ENCODE data around the gene NRCAM. TPM values are rescaled to one million over a fixed set of nuclear protein-coding genes. Genes with fewer than 3 reads are reported as not detected.

Gene NRCAM
- total RNA-seq, 1 donor from 2014 or later, result 1.1 TPM

GRCh38 chr7:108227366-108227765 is 228.9 kb downstream of the NRCAM start:
- ATAC-seq, result no peak
- DNase-seq (ENCODE audit: low spot score), result no peak

GRCh38 chr7:108226816-108227299 is 229.4 kb downstream of the NRCAM start:
- DNase-seq (ENCODE audit: low spot score) (no peak), ATAC-seq (no peak)

GRCh38 chr7:108225531-108226181 is 230.6 kb downstream of the NRCAM start:
- DNase-seq (ENCODE audit: low spot score) (no peak), ATAC-seq (no peak)

GRCh38 chr7:108224387-108224786 is 231.8 kb downstream of the NRCAM start:
- DNase-seq (ENCODE audit: low spot score) (no peak), ATAC-seq (no peak)

- DNase-seq (ENCODE audit: low spot score) (no peak), ATAC-seq (no peak)
Observed at GRCh38 chr7:108222236-108222892, 233.9 kb downstream of the NRCAM start.

GRCh38 chr7:108211382-108212201 is 244.6 kb downstream of the NRCAM start:
- ATAC-seq, result no peak
- DNase-seq (ENCODE audit: low spot score), result no peak

- ATAC-seq (no peak), DNase-seq (ENCODE audit: low spot score) (no peak)
Observed at GRCh38 chr7:108210796-108211195, 245.4 kb downstream of the NRCAM start.

GRCh38 chr7:108205311-108205710 is 250.9 kb downstream of the NRCAM start:
- ATAC-seq, result no peak
- DNase-seq (ENCODE audit: low spot score), result no peak

- no peak for ATAC-seq
- DNase-seq (ENCODE audit: low spot score), result no peak
Observed at GRCh38 chr7:108204281-108204796, 251.9 kb downstream of the NRCAM start.

GRCh38 chr7:108203537-108203936 is 252.7 kb downstream of the NRCAM start:
- ATAC-seq, result no peak
- DNase-seq (ENCODE audit: low spot score), result no peak

GRCh38 chr7:108202743-108203142 is 253.5 kb downstream of the NRCAM start:
- DNase-seq (ENCODE audit: low spot score), result no peak
- no peak for ATAC-seq

- ATAC-seq (no peak), DNase-seq (ENCODE audit: low spot score) (no peak)
Observed at GRCh38 chr7:108201766-108202165, 254.5 kb downstream of the NRCAM start.

GRCh38 chr7:108200326-108200725 is 255.9 kb downstream of the NRCAM start:
- ATAC-seq (no peak), DNase-seq (ENCODE audit: low spot score) (no peak)

GRCh38 chr7:108197371-108198091 is 258.7 kb downstream of the NRCAM start:
- ATAC-seq (no peak), DNase-seq (ENCODE audit: low spot score) (no peak)

- no peak for DNase-seq (ENCODE audit: low spot score)
- no peak for ATAC-seq
Observed at GRCh38 chr7:108196004-108196403, 260.2 kb downstream of the NRCAM start.

- ATAC-seq (no peak), DNase-seq (ENCODE audit: low spot score) (no peak)
Observed at GRCh38 chr7:108193594-108194498, 262.4 kb downstream of the NRCAM start.

- DNase-seq (ENCODE audit: low spot score) (no peak), ATAC-seq (no peak)
Observed at GRCh38 chr7:108190891-108191290, 265.3 kb downstream of the NRCAM start.

GRCh38 chr7:108189733-108190388 is 266.4 kb downstream of the NRCAM start:
- ATAC-seq (no peak), DNase-seq (ENCODE audit: low spot score) (no peak)

GRCh38 chr7:108188724-108189123 is 267.5 kb downstream of the NRCAM start:
- no peak for ATAC-seq
- DNase-seq (ENCODE audit: low spot score), result no peak
